GM23338 (cell line): ENCODE results near the gene AKAP7. TPM values are rescaled to one million over a fixed set of nuclear protein-coding genes. Genes with fewer than 3 reads are reported as not detected.

Experiments
- ATAC-seq: fragments of 200-7000 bp; cut with Tn5 transposase; 3 replicates; pipeline ENCODE4 v1.9.1; 2020
- DNase-seq: peaks from one replicate; pipeline ENCODE4 v3.0.0-alpha.2; 2015; ENCODE audit warnings: low spot score
- H2AFZ ChIP-seq: fragments of 200-600 bp; sonication (generic); 2 replicates; pipeline ENCODE4 v1.8.0; 2016; ENCODE audit warnings: antibody characterized with exemption, mild to moderate bottlenecking, moderate library complexity
- H3F3A ChIP-seq: fragments of 200-600 bp; sonication (generic); replicated peaks from 2 replicates; pipeline ENCODE4 v1.8.0; 2017; ENCODE audit warnings: antibody characterized with exemption, mixed run types, low read depth
- H3K27ac ChIP-seq: fragments of 200-600 bp; sonication (generic); 2 replicates; pipeline ENCODE4 v1.6.1; 2016; ENCODE audit warnings: low read depth
- H3K27me3 ChIP-seq: fragments of 200-600 bp; sonication (generic); 2 replicates; pipeline ENCODE4 v1.8.0; 2016; ENCODE audit warnings: mild to moderate bottlenecking, mixed run types, moderate library complexity; ENCODE audit not compliant: insufficient read depth
- H3K36me3 ChIP-seq: fragments of 200-600 bp; sonication (generic); 2 replicates; pipeline ENCODE4 v1.8.0; 2016; ENCODE audit warnings: mild to moderate bottlenecking; ENCODE audit not compliant: insufficient read depth
- H3K4me1 ChIP-seq: fragments of 200-600 bp; sonication (generic); 2 replicates; pipeline ENCODE4 v1.8.0; 2016; ENCODE audit warnings: mild to moderate bottlenecking, moderate library complexity; ENCODE audit not compliant: insufficient read depth
- H3K4me2 ChIP-seq: fragments of 200-600 bp; sonication (generic); 2 replicates; pipeline ENCODE4 v1.7.1; 2017; ENCODE audit warnings: mixed run types
- H3K4me3 ChIP-seq: fragments of 200-600 bp; sonication (generic); 2 replicates; pipeline ENCODE4 v1.6.1; 2016; ENCODE audit warnings: mixed run types
- H3K79me2 ChIP-seq: fragments of 200-600 bp; sonication (generic); replicated peaks from 2 replicates; pipeline ENCODE4 v1.8.0; 2017; ENCODE audit warnings: mild to moderate bottlenecking; ENCODE audit not compliant: insufficient read depth
- H3K9me2 ChIP-seq: fragments of 200-600 bp; sonication (generic); 2 replicates; pipeline ENCODE4 v1.8.0; 2017; ENCODE audit not compliant: insufficient read depth
- H4K20me1 ChIP-seq: fragments of 200-600 bp; sonication (generic); replicated peaks from 2 replicates; pipeline ENCODE4 v1.8.0; 2017; ENCODE audit warnings: mild to moderate bottlenecking; ENCODE audit not compliant: insufficient read depth
- H3K27ac Mint-ChIP-seq: 2 replicates; pipeline ENCODE4 v1.8.0; 2020; ENCODE audit warnings: inconsistent platforms, mild to moderate bottlenecking, moderate library complexity, mixed read lengths
- H3K27me3 Mint-ChIP-seq: 3 replicates; pipeline ENCODE4 v1.8.0; 2022; ENCODE audit warnings: low read depth, mild to moderate bottlenecking, moderate library complexity, mixed read lengths, inconsistent platforms; ENCODE audit not compliant: insufficient read depth, poor library complexity
- H3K36me3 Mint-ChIP-seq: 3 replicates; pipeline ENCODE4 v1.8.0; 2021; ENCODE audit warnings: low read depth, mild to moderate bottlenecking, inconsistent platforms, moderate library complexity, mixed read lengths
- H3K4me1 Mint-ChIP-seq: 3 replicates; pipeline ENCODE4 v1.8.0; 2020; ENCODE audit warnings: mild to moderate bottlenecking, inconsistent platforms, mixed read lengths
- H3K4me3 Mint-ChIP-seq: 3 replicates; pipeline ENCODE4 v1.8.0; 2021; ENCODE audit warnings: moderate library complexity, mild to moderate bottlenecking, inconsistent platforms, mixed read lengths
- H3K9me3 Mint-ChIP-seq: 3 replicates; pipeline ENCODE4 v1.8.0; 2020; ENCODE audit warnings: moderate library complexity, mild to moderate bottlenecking, inconsistent platforms, mixed read lengths
- CREB1 ChIP-seq: fragments of 250-450 bp; sonication (Bioruptor Pico); IDR thresholded peaks from 2 replicates; pipeline ENCODE4 v1.5.0; 2020; ENCODE audit warnings: low read depth, mild to moderate bottlenecking, moderate library complexity
- ETS1 ChIP-seq: IDR thresholded peaks from 2 replicates; pipeline ENCODE4 v1.6.1; 2016; ENCODE audit warnings: antibody characterized with exemption
- EZH2 ChIP-seq: fragments of 200-600 bp; sonication (generic); IDR thresholded peaks from one replicate; pipeline ENCODE4 v1.8.0; 2017; ENCODE audit warnings: antibody characterized with exemption, mild to moderate bottlenecking, low read depth; ENCODE audit not compliant: unreplicated experiment
- EZH2phosphoT487 ChIP-seq: fragments of 200-600 bp; sonication (generic); IDR thresholded peaks from one replicate; pipeline ENCODE4 v1.8.1; 2018; ENCODE audit warnings: antibody characterized with exemption; ENCODE audit not compliant: unreplicated experiment
- JUNB ChIP-seq: IDR thresholded peaks from one replicate; pipeline ENCODE4 v1.6.1; 2016; ENCODE audit warnings: antibody characterized with exemption; ENCODE audit not compliant: unreplicated experiment
- NANOG ChIP-seq: IDR thresholded peaks from 2 replicates; pipeline ENCODE4 v1.6.1; 2016; ENCODE audit warnings: antibody characterized with exemption, borderline replicate concordance
- REST ChIP-seq: IDR thresholded peaks from one replicate; pipeline ENCODE4 v1.6.1; 2018; ENCODE audit warnings: antibody characterized with exemption; ENCODE audit not compliant: unreplicated experiment
- STAT1 ChIP-seq: IDR thresholded peaks from one replicate; pipeline ENCODE4 v1.6.1; 2016; ENCODE audit warnings: antibody characterized with exemption; ENCODE audit not compliant: unreplicated experiment
- ZNF114 ChIP-seq: fragments of 250-450 bp; sonication (Bioruptor Pico); IDR thresholded peaks from 2 replicates; pipeline ENCODE4 v1.5.0; 2020; ENCODE audit warnings: mild to moderate bottlenecking, moderate library complexity
- ZNF331 ChIP-seq: fragments of 250-450 bp; sonication (Bioruptor Pico); IDR thresholded peaks from 2 replicates; pipeline ENCODE4 v1.5.0; 2020; ENCODE audit warnings: low read depth, mild to moderate bottlenecking, moderate library complexity
- ZNF462 ChIP-seq: fragments of 250-450 bp; sonication (Bioruptor Pico); IDR thresholded peaks from 2 replicates; pipeline ENCODE4 v1.5.0; 2020; ENCODE audit warnings: mild to moderate bottlenecking, moderate library complexity
- polyA plus RNA-seq: library from polyadenylated mRNA; unstranded; fragments of >200 nt; fragmentation: Nextera tagmentation; extraction: Ambion mirVana; gene quantifications from 2 replicates; pipeline ENCODE4 v1.2.1, GENCODE V29; 2016
- total RNA-seq: library from RNA; depleted of rRNA; stranded (reverse); fragments of >200 nt; shearing (Covaris generic); gene quantifications from 2 replicates; pipeline ENCODE4 v1.2.3, GENCODE V29; 2014

The AKAP7 gene
- total and polyA plus RNA-seq, 2 experiments from 2014 or later, result 12.2 to 20.0 TPM

GRCh38 chr6:131283466-131284175 lies 148.4 kb downstream of the AKAP7 start:
- Mint-ChIP-seq H3K4me1 (peaks cover 33% of the 10 kb centered on the region), H3K9me3 (no peaks in the 10 kb centered on the region; the same call in 2 of the 3 replicates), H3K4me3 (no peak overlapping the region), H3K36me3 (peaks cover 6% of the 10 kb centered on the region; the same call in 1 of the 3 replicates), H3K27ac (no peak overlapping the region; the same call in 1 of the 2 replicates), H3K27me3 (peaks cover 6% of the 10 kb centered on the region)
- Histone ChIP-seq H4K20me1 (no peaks in the 10 kb centered on the region), H3K36me3 (no peaks in the 10 kb centered on the region), H3K4me1 (peaks cover 30% of the 10 kb centered on the region), H3K4me3 (no peak overlapping the region), H3F3A (no peaks in the 10 kb centered on the region), H3K27me3 (no peaks in the 10 kb centered on the region), H3K9me2 (peaks cover 13% of the 10 kb centered on the region; the same call in 1 of the 2 replicates), H2AFZ (no peak overlapping the region), H3K79me2 (no peaks in the 10 kb centered on the region), H3K27ac (no peak overlapping the region), H3K4me2 (no peak overlapping the region)
- ATAC-seq, result no peak
- no peak for TF ChIP-seq JUNB
- TF ChIP-seq CREB1 (CRISPR knock-in tag), result no peak
- TF ChIP-seq STAT1, result no peak
- no peak for DNase-seq

GRCh38 chr6:131285548-131285947 lies 150.3 kb downstream of the AKAP7 start:
- no peaks in the 10 kb centered on the region for H3F3A ChIP-seq
- H3K27ac ChIP-seq, result no peak overlapping the region
- peaks cover 31% of the 10 kb centered on the region for H3K4me1 Mint-ChIP-seq
- ATAC-seq, result no peak
- H3K9me2 ChIP-seq, result no peaks in the 10 kb centered on the region
- no peak overlapping the region for H3K4me3 Mint-ChIP-seq
- H3K4me3 ChIP-seq, result no peak overlapping the region
- H3K79me2 ChIP-seq, result no peaks in the 10 kb centered on the region
- H3K36me3 Mint-ChIP-seq, result no peaks in the 10 kb centered on the region; the same call in 2 of the 3 replicates
- no peaks in the 10 kb centered on the region for H4K20me1 ChIP-seq
- H3K27me3 Mint-ChIP-seq, result peaks cover 2% of the 10 kb centered on the region
- no peaks in the 10 kb centered on the region for H3K27me3 ChIP-seq
- no peak for DNase-seq
- H3K27ac Mint-ChIP-seq, result no peak overlapping the region
- no peaks in the 10 kb centered on the region for H3K36me3 ChIP-seq
- H2AFZ ChIP-seq, result no peak overlapping the region
- H3K4me1 ChIP-seq, result peaks cover 29% of the 10 kb centered on the region
- H3K9me3 Mint-ChIP-seq, result no peaks in the 10 kb centered on the region; the same call in 2 of the 3 replicates
- no peak overlapping the region; the same call in 1 of the 2 replicates for H3K4me2 ChIP-seq
- no peak for TF ChIP-seq ZNF114 (CRISPR knock-in tag)
- TF ChIP-seq CREB1 (CRISPR knock-in tag), result no peak
- TF ChIP-seq ZNF331 (CRISPR knock-in tag), result no peak
- no peak for TF ChIP-seq EZH2
- TF ChIP-seq NANOG, result no peak
- TF ChIP-seq EZH2phosphoT487, result no peak
- no peak for TF ChIP-seq ETS1
- TF ChIP-seq REST, result no peak
- TF ChIP-seq ZNF462 (CRISPR knock-in tag), result no peak
